HUES64 (cell line): ENCODE results near the gene LEMD2.

ENCODE experiments used
- H3K27ac ChIP-seq: 2 replicates; pipeline ENCODE4 v1.7.0; 2013; ENCODE audit warnings: low read depth, low read length, inconsistent platforms
- H3K27me3 ChIP-seq: 2 replicates; pipeline ENCODE4 v1.6.1; 2013; ENCODE audit warnings: mild to moderate bottlenecking, low read length; ENCODE audit not compliant: insufficient read depth
- H3K36me3 ChIP-seq: 2 replicates; pipeline ENCODE4 v1.6.1; 2013; ENCODE audit warnings: mild to moderate bottlenecking, low read length; ENCODE audit not compliant: insufficient read depth
- H3K4me1 ChIP-seq: 2 replicates; pipeline ENCODE4 v1.6.1; 2013; ENCODE audit warnings: mild to moderate bottlenecking, low read length, moderate library complexity; ENCODE audit not compliant: insufficient read depth
- H3K4me3 ChIP-seq: 2 replicates; pipeline ENCODE4 v1.5.1; 2013; ENCODE audit warnings: mild to moderate bottlenecking, low read length, moderate library complexity
- H3K9ac ChIP-seq: 2 replicates; pipeline ENCODE4 v1.6.1; 2013; ENCODE audit warnings: mild to moderate bottlenecking, low read depth, low read length
- H3K9me3 ChIP-seq: 2 replicates; pipeline ENCODE4 v1.6.1; 2013; ENCODE audit warnings: low read depth, low read length; ENCODE audit not compliant: insufficient read depth
- WGBS: fragments of 150-250, 120-280 bp; methylation state at CpG from one replicate; pipeline ENCODE4 v1.1.7; 2013; ENCODE audit warnings: missing lambda C conversion rate; 5-methylcytosine and 5-hydroxymethylcytosine counted together

The LEMD2 gene

GRCh38 chr6:33779895-33780294, 9.0 kb downstream of the LEMD2 start:
- 93% methylated on average over 14 of the region's 14 CpGs for WGBS
- H3K27ac ChIP-seq = peak overlapping the region; percentile 96
- no peak overlapping the region for H3K4me3 ChIP-seq
- no peaks in the 10 kb centered on the region for H3K27me3 ChIP-seq
- H3K9me3 ChIP-seq = no peaks in the 10 kb centered on the region
- peaks cover 89% of the 10 kb centered on the region for H3K36me3 ChIP-seq
- no peak overlapping the region for H3K9ac ChIP-seq
- H3K4me1 ChIP-seq = peaks cover 47% of the 10 kb centered on the region

GRCh38 chr6:33779290-33779689, 9.6 kb downstream of the LEMD2 start:
- Histone ChIP-seq H3K4me3 (no peak overlapping the region), H3K4me1 (peaks cover 47% of the 10 kb centered on the region), H3K9ac (no peak overlapping the region), H3K36me3 (peaks cover 88% of the 10 kb centered on the region), H3K27ac (peak overlapping the region; percentile 96; the same call in 1 of the 2 replicates), H3K9me3 (no peaks in the 10 kb centered on the region), H3K27me3 (no peaks in the 10 kb centered on the region)
- WGBS = 63% methylated on average over 6 of the region's 7 CpGs

GRCh38 chr6:33778444-33779121, 10.3 kb downstream of the LEMD2 start:
- H3K4me1 ChIP-seq = peaks cover 47% of the 10 kb centered on the region
- no peak overlapping the region for H3K4me3 ChIP-seq
- peaks cover 86% of the 10 kb centered on the region for H3K36me3 ChIP-seq
- no peaks in the 10 kb centered on the region for H3K27me3 ChIP-seq
- H3K27ac ChIP-seq = peak overlapping the region; percentile 57; the same call in 1 of the 2 replicates
- no peaks in the 10 kb centered on the region for H3K9me3 ChIP-seq
- H3K9ac ChIP-seq = no peak overlapping the region
- 65% methylated on average over 12 of the region's 12 CpGs for WGBS

- WGBS = 92% methylated on average over 25 of the region's 25 CpGs
- Histone ChIP-seq H3K9ac (no peak overlapping the region), H3K4me3 (no peak overlapping the region), H3K27ac (peak overlapping the region; percentile 57; the same call in 1 of the 2 replicates), H3K9me3 (no peaks in the 10 kb centered on the region), H3K27me3 (no peaks in the 10 kb centered on the region), H3K36me3 (peaks cover 86% of the 10 kb centered on the region), H3K4me1 (peaks cover 46% of the 10 kb centered on the region)
Observed at GRCh38 chr6:33777398-33778388, 11.2 kb downstream of the LEMD2 start.

GRCh38 chr6:33776764-33777163, 12.2 kb downstream of the LEMD2 start:
- 96% methylated on average over 13 of the region's 13 CpGs for WGBS
- H3K4me3 ChIP-seq = no peak overlapping the region
- no peaks in the 10 kb centered on the region for H3K9me3 ChIP-seq
- no peak overlapping the region for H3K27ac ChIP-seq
- no peak overlapping the region for H3K9ac ChIP-seq
- H3K4me1 ChIP-seq = peaks cover 40% of the 10 kb centered on the region
- H3K27me3 ChIP-seq = no peaks in the 10 kb centered on the region
- H3K36me3 ChIP-seq = peaks cover 84% of the 10 kb centered on the region

GRCh38 chr6:33776186-33776585, 12.7 kb downstream of the LEMD2 start:
- peaks cover 84% of the 10 kb centered on the region for H3K36me3 ChIP-seq
- 96% methylated on average over 4 of the region's 4 CpGs for WGBS

GRCh38 chr6:33774774-33775173, 14.2 kb downstream of the LEMD2 start:
- WGBS = 94% methylated on average over 3 of the region's 3 CpGs
- no peak overlapping the region for H3K4me3 ChIP-seq
- no peak overlapping the region for H3K27ac ChIP-seq
- no peaks in the 10 kb centered on the region for H3K27me3 ChIP-seq
- H3K9me3 ChIP-seq = no peaks in the 10 kb centered on the region
- peaks cover 37% of the 10 kb centered on the region for H3K4me1 ChIP-seq
- peaks cover 72% of the 10 kb centered on the region for H3K36me3 ChIP-seq
- no peak overlapping the region for H3K9ac ChIP-seq

More at GRCh38 chr6:33776186-33776585, 12.7 kb downstream of the LEMD2 start:
- Histone ChIP-seq H3K4me3 (no peak overlapping the region), H3K9ac (no peak overlapping the region), H3K27ac (no peak overlapping the region), H3K9me3 (no peaks in the 10 kb centered on the region), H3K4me1 (peaks cover 37% of the 10 kb centered on the region), H3K27me3 (no peaks in the 10 kb centered on the region)

GRCh38 chr6:33772902-33773472, 15.9 kb downstream of the LEMD2 start:
- WGBS = 86% methylated on average over 6 of the region's 6 CpGs
- Histone ChIP-seq H3K9ac (no peak overlapping the region), H3K36me3 (peaks cover 55% of the 10 kb centered on the region), H3K27me3 (no peaks in the 10 kb centered on the region), H3K4me1 (peaks cover 28% of the 10 kb centered on the region), H3K9me3 (no peaks in the 10 kb centered on the region), H3K4me3 (no peak overlapping the region), H3K27ac (no peak overlapping the region)

- no peaks in the 10 kb centered on the region for H3K27me3 ChIP-seq
- H3K4me1 ChIP-seq = peaks cover 28% of the 10 kb centered on the region
- H3K4me3 ChIP-seq = no peak overlapping the region
- peaks cover 47% of the 10 kb centered on the region for H3K36me3 ChIP-seq
- WGBS = 88% methylated on average over 24 of the region's 24 CpGs
- no peaks in the 10 kb centered on the region for H3K9me3 ChIP-seq
- H3K27ac ChIP-seq = peak overlapping the region; percentile 57; the same call in 1 of the 2 replicates
- no peak overlapping the region for H3K9ac ChIP-seq
Observed at GRCh38 chr6:33772082-33772830, 16.7 kb downstream of the LEMD2 start.

- Histone ChIP-seq H3K4me3 (no peak overlapping the region), H3K9ac (no peak overlapping the region), H3K27ac (peak overlapping the region; percentile 58; the same call in 1 of the 2 replicates), H3K36me3 (peaks cover 39% of the 10 kb centered on the region), H3K9me3 (no peaks in the 10 kb centered on the region), H3K4me1 (peaks cover 28% of the 10 kb centered on the region), H3K27me3 (no peaks in the 10 kb centered on the region)
- 13% methylated on average over 47 of the region's 47 CpGs for WGBS
Observed at GRCh38 chr6:33771146-33772081, 17.5 kb downstream of the LEMD2 start.
